HCT116 (cell line): ENCODE data around the gene SMIM20. TPM values are rescaled to one million over a fixed set of nuclear protein-coding genes. Genes with fewer than 3 reads are reported as not detected.

ENCODE experiments used
- ATAC-seq: fragments of 200-7000 bp; cut with Tn5 transposase; 2 replicates; pipeline ENCODE4 v1.9.1; 2020; ENCODE audit warnings: mild to moderate bottlenecking, moderate library complexity
- BruUV-seq: library from RNA; stranded (reverse); fragments of 400-500 nt; replicated peaks from 2 replicates; lab custom pipeline; 2021; lab: Mats Ljungman, UMichigan
- CTCF ChIA-PET: fragments of 300-600 bp; sonication (Branson Sonifier 250); formaldehyde crosslinking; loops from one replicate; lab custom pipeline; 2021; ENCODE audit warnings: antibody characterized with exemption; lab: Charles Lee
- POLR2A ChIA-PET: fragments of 300-600, 350-600 bp; sonication (Branson Sonifier 250); formaldehyde crosslinking; loops from one replicate; lab custom pipeline; 2021; ENCODE audit warnings: antibody characterized with exemption; lab: Charles Lee
- RAD21 ChIA-PET, 2 experiments: fragments of 300-600 bp; sonication (Branson Sonifier 250); formaldehyde crosslinking; loops; one replicate each; lab custom pipeline; 2023; ENCODE audit warnings: low total read pairs in 2 of 2; ENCODE audit not compliant: uncharacterized antibody in 2 of 2, unreplicated experiment in 2 of 2, low non-redundant PET in 1 of 2; lab: Charles Lee
- DNase-seq: peaks from one replicate; pipeline ENCODE4 v3.0.0-alpha.2; 2010; ENCODE audit warnings: low read depth, low spot score
- H2AFZ ChIP-seq: fragments of 200-600 bp; shearing (Covaris generic), sonication (generic); 2 replicates; pipeline ENCODE4 v1.6.1; 2017; ENCODE audit warnings: low read depth, mixed run types, mixed read lengths, antibody characterized with exemption, low read length; ENCODE audit not compliant: poor library complexity, severe bottlenecking
- H3K27ac ChIP-seq: 2 replicates; pipeline ENCODE4 v1.5.1; 2012; ENCODE audit warnings: low read depth, low read length
- H3K27me3 ChIP-seq: fragments of 200-600 bp; sonication (generic); 2 replicates; pipeline ENCODE4 v1.6.1; 2016; ENCODE audit warnings: mixed run types, low read length, mixed read lengths; ENCODE audit not compliant: insufficient read depth
- H3K36me3 ChIP-seq, 2 experiments: fragments of 200-500 bp in 1 of 2; fragments of 200-600 bp in 1 of 2; sonication (Bioruptor generic) in 1 of 2; sonication (generic) in 1 of 2; 2 replicates each; pipeline versions ENCODE4 v1.5.1 to v1.6.1; 2014 to 2016; ENCODE audit warnings: low read length in 2 of 2, inconsistent platforms in 1 of 2, mixed read lengths in 1 of 2, mixed run types in 1 of 2; ENCODE audit not compliant: insufficient read depth in 2 of 2, control insufficient read depth in 1 of 2
- H3K4me1 ChIP-seq, 2 experiments: fragments of 200-600 bp in 1 of 2; sonication (generic) in 1 of 2; 2 replicates each; pipeline versions ENCODE4 v1.5.1 to v1.6.1; 2012 to 2017; ENCODE audit warnings: low read length in 2 of 2, inconsistent platforms in 1 of 2, mild to moderate bottlenecking in 1 of 2, mixed read lengths in 1 of 2, mixed run types in 1 of 2, moderate library complexity in 1 of 2; ENCODE audit not compliant: insufficient read depth in 2 of 2, control insufficient read depth in 1 of 2
- H3K4me2 ChIP-seq: fragments of 200-600 bp; sonication (generic); 2 replicates; pipeline ENCODE4 v1.6.1; 2017; ENCODE audit warnings: mixed run types, low read length, mixed read lengths
- H3K4me3 ChIP-seq, 2 experiments: fragments of 200-600 bp in 1 of 2; sonication (generic) in 1 of 2; replicated peaks in 1 of 2; 2 replicates each; pipeline ENCODE4 v1.5.1; 2011 to 2016; ENCODE audit warnings: low read length in 2 of 2, control low read depth in 1 of 2, low read depth in 1 of 2, mild to moderate bottlenecking in 1 of 2, mixed read lengths in 1 of 2, mixed run types in 1 of 2
- H3K79me2 ChIP-seq: fragments of 200-600 bp; sonication (generic); 2 replicates; pipeline ENCODE4 v1.6.1; 2017; ENCODE audit warnings: mild to moderate bottlenecking, mixed run types, low read length, moderate library complexity, mixed read lengths; ENCODE audit not compliant: insufficient read depth
- H3K9ac ChIP-seq: fragments of 200-600 bp; sonication (generic); 2 replicates; pipeline ENCODE4 v1.6.1; 2016; ENCODE audit warnings: low read length, mixed read lengths
- H3K9me2 ChIP-seq: fragments of 200-600 bp; sonication (generic), shearing (Covaris generic); 2 replicates; pipeline ENCODE4 v1.6.1; 2017; ENCODE audit warnings: mixed run types, mild to moderate bottlenecking, moderate library complexity; ENCODE audit not compliant: insufficient read depth
- H3K9me3 ChIP-seq, 2 experiments: fragments of 200-500 bp in 1 of 2; fragments of 200-600 bp in 1 of 2; sonication (Bioruptor generic) in 1 of 2; sonication (generic) in 1 of 2; 2 replicates each; pipeline ENCODE4 v1.6.1; 2014 to 2017; ENCODE audit warnings: low read length in 2 of 2, mixed read lengths in 2 of 2, inconsistent platforms in 1 of 2, low read depth in 1 of 2, mild to moderate bottlenecking in 1 of 2, mixed run types in 1 of 2, moderate library complexity in 1 of 2; ENCODE audit not compliant: control insufficient read depth in 1 of 2, insufficient read depth in 1 of 2
- H4K20me1 ChIP-seq: fragments of 200-600 bp; sonication (generic), shearing (Covaris generic); 2 replicates; pipeline ENCODE4 v1.6.1; 2017; ENCODE audit warnings: mixed run types, mild to moderate bottlenecking, moderate library complexity; ENCODE audit not compliant: insufficient read depth
- CBX3 ChIP-seq: IDR thresholded peaks from 2 replicates; pipeline ENCODE4 v1.6.1; 2012; ENCODE audit warnings: low read depth
- EGR1 ChIP-seq: IDR thresholded peaks from 2 replicates; pipeline ENCODE4 v1.6.1; 2012; ENCODE audit warnings: low read depth
- EZH2 ChIP-seq: fragments of 200-600 bp; sonication (generic); IDR thresholded peaks from 2 replicates; pipeline ENCODE4 v1.6.1; 2017; ENCODE audit warnings: antibody characterized with exemption, mixed run types
- FOSL1 ChIP-seq: IDR thresholded peaks from 2 replicates; pipeline ENCODE4 v1.6.1; 2012; ENCODE audit warnings: low read depth
- RAD21 ChIP-seq: IDR thresholded peaks from 2 replicates; pipeline ENCODE4 v1.6.1; 2012; ENCODE audit warnings: low read depth, mild to moderate bottlenecking
- SP1 ChIP-seq: IDR thresholded peaks from 2 replicates; pipeline ENCODE4 v1.6.1; 2012; ENCODE audit warnings: low read depth
- YY1 ChIP-seq: IDR thresholded peaks from 2 replicates; pipeline ENCODE4 v1.6.1; 2011; ENCODE audit warnings: low read length, low read depth, moderate library complexity, mild to moderate bottlenecking; ENCODE audit not compliant: insufficient replicate concordance; ENCODE audit errors: extremely low read depth
- intact Hi-C: fragments of 100-400 bp; cut with micrococcal nuclease; formaldehyde crosslinking; loops from 2 replicates; pipeline ENCODE4 v1.10.0; 2022
- total RNA-seq: library from RNA; stranded (reverse); gene quantifications from one replicate; pipeline ENCODE4 v1.2.1, GENCODE V29; 2021; ENCODE audit not compliant: unreplicated experiment

The SMIM20 gene
- total RNA-seq, 1 experiment from 2014 or later, result 36.9 TPM

- no peaks in the 10 kb centered on the region for H4K20me1 ChIP-seq
- POLR2A ChIA-PET, result no interaction called here
- RAD21 ChIA-PET, result no interaction called here
These were observed 30.5 kb upstream of the SMIM20 start for GRCh38 chr4:25883565-25883964.

GRCh38 chr4:25884031-25884782, 29.8 kb upstream of the SMIM20 start:
- Histone ChIP-seq H2AFZ (no peak overlapping the region), H3K79me2 (no peaks in the 10 kb centered on the region), H3K4me2 (no peak overlapping the region), H3K36me3 (no peaks in the 10 kb centered on the region), H3K27me3 (no peaks in the 10 kb centered on the region), H3K9me3 (no peaks in the 10 kb centered on the region), H3K4me3 (no peak overlapping the region), H3K9me2 (no peaks in the 10 kb centered on the region), H4K20me1 (no peaks in the 10 kb centered on the region), H3K9ac (no peak overlapping the region), H3K27ac (no peak overlapping the region)
- ChIA-PET POLR2A (no interaction called here), CTCF (no interaction called here)
- ATAC-seq, result no peak
- BruUV-seq, result no TSS peak
- no peak for DNase-seq
- TF ChIP-seq SP1, result no peak
- no peak for TF ChIP-seq YY1
- no peak for TF ChIP-seq FOSL1
- TF ChIP-seq EZH2, result no peak
- no peak for TF ChIP-seq EGR1
- TF ChIP-seq, all 23 proteins: peak for 0
- RAD21 ChIA-PET, result no interaction called here
- intact Hi-C loops, result no loop called here
- H3K4me1 ChIP-seq, result no peaks in the 10 kb centered on the region

More at GRCh38 chr4:25883565-25883964, 30.5 kb upstream of the SMIM20 start:
- BruUV-seq, result no TSS peak
- Histone ChIP-seq H3K27me3 (no peaks in the 10 kb centered on the region), H3K36me3 (no peaks in the 10 kb centered on the region), H2AFZ (no peak overlapping the region), H3K4me2 (no peak overlapping the region), H3K9ac (no peak overlapping the region), H3K27ac (no peak overlapping the region), H3K79me2 (no peaks in the 10 kb centered on the region), H3K4me3 (no peak overlapping the region), H3K9me2 (no peaks in the 10 kb centered on the region), H3K4me1 (no peaks in the 10 kb centered on the region), H3K9me3 (no peaks in the 10 kb centered on the region)
- ATAC-seq (no peak), DNase-seq (no peak)
- TF ChIP-seq CBX3, result no peak
- TF ChIP-seq RAD21, result no peak
- TF ChIP-seq YY1, result no peak
- CTCF ChIA-PET, result no interaction called here
- intact Hi-C loops, result no loop called here
